ENCODE results near the gene EPAS1.

DNA sequence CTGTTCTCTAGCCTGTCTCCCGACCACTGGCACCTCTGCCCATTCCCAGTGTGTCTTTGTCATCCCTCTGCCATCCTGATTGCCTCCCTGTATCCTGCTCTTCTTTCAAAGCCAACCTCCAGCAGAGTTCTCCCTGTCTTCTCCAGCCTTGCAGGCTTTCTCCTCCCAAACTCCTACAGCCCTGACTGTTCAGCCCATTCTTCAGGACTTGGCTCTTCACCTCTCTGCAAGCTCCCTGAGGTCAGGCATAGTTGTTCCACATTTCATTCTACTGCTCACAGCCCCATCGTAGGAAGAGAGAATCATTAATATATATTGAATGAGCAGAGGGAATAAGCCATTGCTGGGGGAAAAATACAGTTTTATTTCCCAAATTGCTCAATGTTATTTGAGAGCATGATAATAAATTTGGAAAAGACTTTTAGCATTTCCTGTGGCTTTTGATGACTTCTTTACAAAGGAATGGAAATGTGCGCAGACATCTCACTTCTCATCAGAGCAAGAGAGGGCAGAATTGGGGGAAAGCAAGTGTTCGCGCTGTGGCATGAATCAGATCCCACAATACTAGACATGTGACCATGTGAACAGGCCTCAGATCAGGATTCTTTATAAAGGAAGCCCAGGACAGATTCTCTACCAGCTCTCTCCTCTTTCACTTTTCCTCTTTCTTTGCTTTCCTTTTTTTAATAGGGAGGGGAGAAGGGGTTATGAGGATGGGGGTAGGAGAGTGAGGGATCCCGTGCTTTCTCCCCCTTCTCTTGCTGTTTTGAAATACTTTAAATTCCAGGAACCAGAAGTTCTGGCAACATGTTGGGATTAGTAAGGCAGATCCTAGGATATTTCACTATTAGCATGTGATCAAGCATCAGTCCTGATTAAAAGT is 37.4 kb downstream of the EPAS1 start:
- TF ChIP-seq EZH2phosphoT487 (IDR thresholded peaks at IDR 0.05; ENCODE audit: borderline replicate concordance, low read depth) = no peak
- TF ChIP-seq, protein P1, sequence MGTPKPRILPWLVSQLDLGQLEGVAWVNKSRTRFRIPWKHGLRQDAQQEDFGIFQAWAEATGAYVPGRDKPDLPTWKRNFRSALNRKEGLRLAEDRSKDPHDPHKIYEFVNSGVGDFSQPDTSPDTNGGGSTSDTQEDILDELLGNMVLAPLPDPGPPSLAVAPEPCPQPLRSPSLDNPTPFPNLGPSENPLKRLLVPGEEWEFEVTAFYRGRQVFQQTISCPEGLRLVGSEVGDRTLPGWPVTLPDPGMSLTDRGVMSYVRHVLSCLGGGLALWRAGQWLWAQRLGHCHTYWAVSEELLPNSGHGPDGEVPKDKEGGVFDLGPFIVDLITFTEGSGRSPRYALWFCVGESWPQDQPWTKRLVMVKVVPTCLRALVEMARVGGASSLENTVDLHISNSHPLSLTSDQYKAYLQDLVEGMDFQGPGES (IDR thresholded peaks at IDR 0.05; ENCODE audit: low read depth, low read length) = no peak
- TF ChIP-seq RXRA (IDR thresholded peaks at IDR 0.05; ENCODE audit: borderline replicate concordance, low read depth) = peak; percentile 89; the same call in 1 of the 2 replicates
- TF ChIP-seq, protein P2, sequence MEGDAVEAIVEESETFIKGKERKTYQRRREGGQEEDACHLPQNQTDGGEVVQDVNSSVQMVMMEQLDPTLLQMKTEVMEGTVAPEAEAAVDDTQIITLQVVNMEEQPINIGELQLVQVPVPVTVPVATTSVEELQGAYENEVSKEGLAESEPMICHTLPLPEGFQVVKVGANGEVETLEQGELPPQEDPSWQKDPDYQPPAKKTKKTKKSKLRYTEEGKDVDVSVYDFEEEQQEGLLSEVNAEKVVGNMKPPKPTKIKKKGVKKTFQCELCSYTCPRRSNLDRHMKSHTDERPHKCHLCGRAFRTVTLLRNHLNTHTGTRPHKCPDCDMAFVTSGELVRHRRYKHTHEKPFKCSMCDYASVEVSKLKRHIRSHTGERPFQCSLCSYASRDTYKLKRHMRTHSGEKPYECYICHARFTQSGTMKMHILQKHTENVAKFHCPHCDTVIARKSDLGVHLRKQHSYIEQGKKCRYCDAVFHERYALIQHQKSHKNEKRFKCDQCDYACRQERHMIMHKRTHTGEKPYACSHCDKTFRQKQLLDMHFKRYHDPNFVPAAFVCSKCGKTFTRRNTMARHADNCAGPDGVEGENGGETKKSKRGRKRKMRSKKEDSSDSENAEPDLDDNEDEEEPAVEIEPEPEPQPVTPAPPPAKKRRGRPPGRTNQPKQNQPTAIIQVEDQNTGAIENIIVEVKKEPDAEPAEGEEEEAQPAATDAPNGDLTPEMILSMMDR (IDR thresholded peaks at IDR 0.05) = no peak
- peak; percentile 38; the same call in 1 of the 2 replicates for TF ChIP-seq TAF1 (IDR thresholded peaks at IDR 0.05; ENCODE audit: borderline replicate concordance, low read depth, low read length)
- TF ChIP-seq TEAD4 (IDR thresholded peaks at IDR 0.05; ENCODE audit: borderline replicate concordance, insufficient read depth) = no peak; the same call in none of the 2 replicates
- no peak for TF ChIP-seq RAD21 (IDR thresholded peaks at IDR 0.05; ENCODE audit: low read length)
- no peak for TF ChIP-seq SIN3A (IDR thresholded peaks at IDR 0.05; ENCODE audit: borderline replicate concordance, low read depth, low read length)
- TF ChIP-seq SMC3 (IDR thresholded peaks at IDR 0.05; ENCODE audit: low read depth, low read length) = no peak
- TF ChIP-seq, protein P3, sequence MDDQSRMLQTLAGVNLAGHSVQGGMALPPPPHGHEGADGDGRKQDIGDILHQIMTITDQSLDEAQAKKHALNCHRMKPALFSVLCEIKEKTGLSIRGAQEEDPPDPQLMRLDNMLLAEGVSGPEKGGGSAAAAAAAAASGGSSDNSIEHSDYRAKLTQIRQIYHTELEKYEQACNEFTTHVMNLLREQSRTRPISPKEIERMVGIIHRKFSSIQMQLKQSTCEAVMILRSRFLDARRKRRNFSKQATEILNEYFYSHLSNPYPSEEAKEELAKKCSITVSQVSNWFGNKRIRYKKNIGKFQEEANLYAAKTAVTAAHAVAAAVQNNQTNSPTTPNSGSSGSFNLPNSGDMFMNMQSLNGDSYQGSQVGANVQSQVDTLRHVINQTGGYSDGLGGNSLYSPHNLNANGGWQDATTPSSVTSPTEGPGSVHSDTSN (IDR thresholded peaks at IDR 0.05) = peak; percentile 76
- TF ChIP-seq NFIC (IDR thresholded peaks at IDR 0.05; ENCODE audit: borderline replicate concordance) = peak; percentile 75
- TF ChIP-seq JUND (IDR thresholded peaks at IDR 0.05) = peak; percentile 89
- TF ChIP-seq EP300 (IDR thresholded peaks at IDR 0.05; ENCODE audit: borderline replicate concordance in 1 of 2, low read depth in 1 of 2, low read length in 1 of 2) = peak; percentile 16 to 89; a peak in 1 of 4 replicates
- TF ChIP-seq POLR2AphosphoS5 (IDR thresholded peaks at IDR 0.05; ENCODE audit: low read depth, low read length) = peak; percentile 52; the same call in 1 of the 2 replicates
